A549 (cell line): ENCODE results near the gene PADI4.

Experiments used
- BHLHE40 ChIP-seq: IDR thresholded peaks from 2 replicates; pipeline ENCODE4 v1.6.1; 2012; ENCODE audit warnings: low read depth, low read length, inconsistent platforms
- CEBPB ChIP-seq, 2 experiments: fragments of >200 bp in 1 of 2; sonication (Bioruptor Twin) in 1 of 2; formaldehyde crosslinking in 1 of 2; IDR thresholded peaks; 2 replicates each; pipeline ENCODE4 v1.6.1; 2012 to 2016
- CTCF ChIP-seq: fragments of >200 bp; sonication (Bioruptor Twin); formaldehyde crosslinking; IDR thresholded peaks from 3 replicates; pipeline ENCODE4 v1.5.1; 2016
- ESRRA ChIP-seq: fragments of 150-350 bp; IDR thresholded peaks from 2 replicates; pipeline ENCODE4 v1.6.1; 2014; ENCODE audit warnings: mild to moderate bottlenecking, low read length, borderline replicate concordance
- FOSL2 ChIP-seq, 2 experiments: fragments of 450-650 bp in 1 of 2; fragments of >200 bp in 1 of 2; sonication (Bioruptor Twin) in 1 of 2; formaldehyde crosslinking; IDR thresholded peaks; 2 replicates each; pipeline versions ENCODE4 v1.5.0 to v1.6.1; 2016 to 2020; ENCODE audit warnings: mild to moderate bottlenecking in 1 of 2, moderate library complexity in 1 of 2
- HMGXB4 ChIP-seq: fragments of 250-450 bp; sonication (Bioruptor Pico); IDR thresholded peaks from 2 replicates; pipeline ENCODE4 v1.5.0; 2021; ENCODE audit warnings: mild to moderate bottlenecking, moderate library complexity, borderline replicate concordance
- MAX ChIP-seq: IDR thresholded peaks from 2 replicates; pipeline ENCODE4 v1.6.1; 2012
- NFE2L2 ChIP-seq: fragments of 150-350 bp; conservative IDR thresholded peaks from 2 replicates; pipeline ENCODE4 v1.6.1; 2014; ENCODE audit warnings: low read length
- POLR2A ChIP-seq: IDR thresholded peaks from 2 replicates; pipeline ENCODE4 v1.6.1; 2012; ENCODE audit warnings: mild to moderate bottlenecking, low read length
- RAD21 ChIP-seq, 2 experiments: fragments of >200 bp in 1 of 2; sonication (Bioruptor Twin) in 1 of 2; formaldehyde crosslinking in 1 of 2; IDR thresholded peaks in 1 of 2; conservative IDR thresholded peaks in 1 of 2; 2 replicates in 1 of 2; 3 replicates in 1 of 2; pipeline ENCODE4 v1.6.1; 2012 to 2018; ENCODE audit warnings: inconsistent platforms in 1 of 2
- REST ChIP-seq: fragments of 200-600 bp; sonication (generic); IDR thresholded peaks from 2 replicates; pipeline ENCODE4 v1.6.1; 2016; ENCODE audit warnings: antibody characterized with exemption, mild to moderate bottlenecking, moderate library complexity

DNA sequence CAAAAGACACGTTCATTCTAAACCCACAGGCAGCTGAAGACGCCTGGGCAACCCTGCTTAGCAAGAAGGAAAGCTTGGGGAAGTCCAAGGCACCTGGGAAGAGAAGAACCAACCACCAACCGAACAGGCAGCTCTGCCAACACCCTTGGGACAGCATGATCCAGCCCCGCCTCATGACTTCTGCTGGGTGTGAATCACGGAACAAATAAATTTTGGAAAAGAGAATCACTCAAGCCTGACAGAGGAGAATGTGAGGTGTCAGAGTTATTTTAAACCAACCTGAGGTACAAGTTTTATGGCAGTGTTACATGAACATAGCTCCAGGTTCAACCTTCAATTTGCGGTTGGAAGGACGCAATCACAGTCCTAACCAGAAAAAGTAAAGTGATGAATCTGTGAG, 10.0 kb upstream of the PADI4 start:
- TF ChIP-seq CTCF, result no peak
- no peak for TF ChIP-seq HMGXB4 (CRISPR knock-in tag)
- no peak for TF ChIP-seq BHLHE40
- TF ChIP-seq RAD21 (conservative IDR thresholded peaks at IDR 0.05 in 1 of 2, IDR thresholded peaks at IDR 0.05 in 1 of 2), result no peak
- no peak for TF ChIP-seq FOSL2 (IDR thresholded peaks at IDR 0.05)
- TF ChIP-seq FOSL2 (CRISPR knock-in tag; IDR thresholded peaks at IDR 0.05), result no peak
- TF ChIP-seq CEBPB (IDR thresholded peaks at IDR 0.05), result no peak
- TF ChIP-seq NFE2L2, result no peak
- no peak for TF ChIP-seq ESRRA
- TF ChIP-seq POLR2A, result no peak
- no peak for TF ChIP-seq REST
- no peak for TF ChIP-seq MAX
